EH (cell line): ENCODE data around the gene TOX4.
"Not testable (repeated sequence)": the region's sequence is repeated elsewhere in the genome, so short reads cannot be mapped to it uniquely, and the experiment has no call there.

Experiments
- DNase-seq: peaks from one replicate; pipeline ENCODE4 v3.0.0-alpha.2; 2015; ENCODE audit warnings: low read depth

TOX4 gene

GRCh38 chr14:21535545-21536417, 58.8 kb downstream of the TOX4 start:
- DNase-seq: no peak

DNA sequence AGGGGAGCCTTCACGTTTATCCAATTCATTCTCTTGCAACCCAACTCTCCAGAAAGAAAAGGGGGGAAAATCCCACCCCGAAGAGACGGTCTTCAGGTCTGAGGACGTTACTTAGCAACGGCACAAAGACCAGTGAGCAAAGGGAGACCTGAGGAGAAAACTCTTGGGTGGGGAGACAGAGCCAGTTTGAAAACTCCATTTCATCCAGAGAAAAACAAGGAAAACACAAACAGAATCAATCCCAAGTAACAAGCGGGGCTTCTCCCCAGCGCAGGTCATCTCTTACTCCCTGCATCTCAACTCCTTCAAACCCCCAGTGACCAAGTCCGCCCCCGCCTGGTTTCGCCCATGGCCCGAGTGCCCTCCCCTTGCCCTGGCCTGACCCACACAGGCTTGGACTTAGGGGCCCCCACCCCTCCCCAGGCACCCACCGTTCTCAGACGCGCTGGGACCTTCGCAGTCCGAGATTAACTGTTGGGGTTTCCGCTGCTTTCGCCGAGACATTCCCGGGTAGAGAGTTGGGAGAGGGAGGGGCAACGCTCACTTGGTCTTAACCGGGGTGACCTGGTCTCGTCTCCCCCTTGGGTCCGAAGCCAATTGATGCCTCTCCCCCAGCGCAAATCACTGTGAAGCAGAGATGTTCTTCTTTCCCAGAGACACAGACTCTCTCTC, 59.6 kb downstream of the TOX4 start:
- DNase-seq: no peak

- DNase-seq: no peak
Measured at GRCh38 chr14:21537090-21537424, 60.1 kb downstream of the TOX4 start.

DNA sequence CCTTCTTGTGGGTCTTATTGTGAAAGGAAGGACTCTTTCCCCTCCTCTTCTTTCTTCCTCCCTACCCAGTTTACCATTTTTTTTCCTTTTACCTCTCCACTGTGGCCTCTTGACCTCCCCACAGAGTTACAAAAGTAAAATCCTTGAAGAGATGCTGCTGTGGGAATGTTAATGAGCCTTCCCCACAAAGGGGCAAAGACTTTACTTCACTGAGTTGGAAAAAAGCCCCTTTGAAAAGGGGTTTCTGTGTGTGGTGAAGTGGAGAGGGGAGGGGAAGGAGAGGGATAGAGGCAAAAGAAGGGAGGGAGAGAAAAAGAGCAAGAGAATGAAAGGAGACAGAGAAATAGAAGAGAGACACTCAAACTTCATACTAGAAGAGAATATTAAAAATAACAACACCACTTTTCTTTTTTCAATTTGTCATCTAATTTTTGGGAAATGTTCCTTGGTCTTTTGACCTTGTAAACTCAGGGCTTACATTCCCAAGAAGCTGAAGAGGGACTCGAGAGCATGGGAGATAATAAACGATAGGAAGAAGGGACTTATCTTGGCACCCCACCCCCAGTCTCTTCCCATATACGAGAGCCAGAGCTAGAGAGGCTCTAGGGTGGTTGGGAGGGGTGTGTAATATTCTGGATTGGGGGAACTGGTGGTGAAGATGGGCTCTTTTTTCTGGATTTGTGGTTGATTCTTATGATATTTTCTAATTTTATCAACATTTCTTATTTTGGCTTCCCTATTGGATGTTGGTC, 62.4 kb downstream of the TOX4 start:
- DNase-seq: no peak

DNA sequence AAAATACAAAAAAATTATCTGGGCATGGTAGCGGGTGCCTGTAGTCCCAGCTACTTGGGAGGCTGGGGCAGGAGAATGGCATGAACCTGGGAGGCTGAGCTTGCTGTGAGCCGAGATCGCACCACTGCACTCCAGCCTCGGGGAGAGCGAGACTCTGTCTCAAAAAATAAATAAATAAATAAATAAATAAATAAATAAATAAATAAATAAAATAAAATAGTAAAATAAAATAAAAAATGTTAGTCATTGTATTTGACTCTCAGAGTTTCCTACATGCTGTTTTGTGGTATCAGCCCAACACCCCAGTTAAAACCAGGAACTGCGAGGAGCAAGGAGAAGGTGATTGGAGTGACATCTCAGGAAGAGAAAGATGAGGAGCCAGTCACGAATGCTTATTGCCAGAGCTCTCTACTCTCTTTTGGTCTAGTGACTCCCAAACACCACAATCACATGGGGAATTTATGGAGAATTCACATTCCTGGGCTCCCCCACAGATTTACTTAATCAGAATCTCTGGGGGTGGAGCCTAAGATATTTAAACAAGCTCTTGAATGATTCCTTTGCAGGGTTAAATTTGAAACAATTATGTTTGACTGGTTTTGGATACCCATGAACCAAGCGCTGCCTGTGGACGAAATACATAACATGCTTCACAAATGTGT, 64.5 kb downstream of the TOX4 start:
- DNase-seq: no peak

GRCh38 chr14:21543521-21543960, 66.5 kb downstream of the TOX4 start:
- DNase-seq: no peak

GRCh38 chr14:21543963-21544362, 67.0 kb downstream of the TOX4 start:
- DNase-seq: no peak

DNA sequence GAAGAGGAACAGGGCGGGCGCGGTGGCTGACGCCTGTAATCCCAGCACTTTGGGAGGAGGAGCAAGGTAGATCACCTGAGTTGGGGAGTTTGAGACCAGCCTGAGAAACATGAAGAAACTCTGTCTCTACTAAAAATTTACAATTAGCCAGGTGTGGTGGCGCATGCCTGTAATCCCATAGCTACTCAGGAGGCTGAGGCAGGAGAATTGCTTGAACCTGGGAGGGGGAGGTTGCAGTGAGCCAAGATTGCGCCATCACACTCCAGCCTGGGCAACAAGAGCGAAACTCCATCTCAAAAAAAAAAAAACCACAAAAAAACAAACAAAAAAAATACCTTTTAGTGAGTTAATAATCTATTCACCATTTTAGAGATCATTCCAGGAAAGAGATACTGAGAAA, 67.6 kb downstream of the TOX4 start:
- DNase-seq: not testable (repeated sequence)
